Aorta (tissue), 5 donors: Measurements from ENCODE around the gene FGF18. TPM values are rescaled to one million over a fixed set of nuclear protein-coding genes. Genes with fewer than 3 reads are reported as not detected.
A peak's percentile ranks its signal among the peaks of the same experiment; 100 is the strongest.
"Not testable (repeated sequence)": the region's sequence is repeated elsewhere in the genome, so short reads cannot be mapped to it uniquely, and the experiment has no call there.

Experiments
- ATAC-seq: fragments of 200-7000 bp; cut with Tn5 transposase; one replicate; pipeline ENCODE4 v1.9.1; 2022; ENCODE audit warnings: moderate library complexity; ENCODE audit not compliant: low FRiP score
- DNase-seq, 2 donors: peaks; one replicate each; pipeline ENCODE4 v3.0.0-alpha.2; 2020
- H3K27ac ChIP-seq, 2 donors: one replicate each; pipeline ENCODE4 v1.5.1; 2013; ENCODE audit warnings: low read length in 2 of 2, mild to moderate bottlenecking in 2 of 2, moderate library complexity in 2 of 2, control low read depth in 1 of 2, inconsistent platforms in 1 of 2, low read depth in 1 of 2
- H3K27me3 ChIP-seq, 2 donors: one replicate each; pipeline ENCODE4 v1.6.1; 2013; ENCODE audit warnings: control low read depth in 1 of 2, low read length in 1 of 2, mild to moderate bottlenecking in 1 of 2, moderate library complexity in 1 of 2; ENCODE audit not compliant: insufficient read depth in 2 of 2, control insufficient read depth in 1 of 2
- H3K36me3 ChIP-seq, 2 donors: one replicate each; pipeline ENCODE4 v1.6.1; 2013; ENCODE audit warnings: control low read depth in 1 of 2, low read length in 1 of 2, mild to moderate bottlenecking in 1 of 2; ENCODE audit not compliant: insufficient read depth in 2 of 2, control insufficient read depth in 1 of 2
- H3K4me1 ChIP-seq, 2 donors: one replicate each; pipeline ENCODE4 v1.6.1; 2013; ENCODE audit warnings: low read length in 2 of 2, control low read depth in 1 of 2, mild to moderate bottlenecking in 1 of 2, moderate library complexity in 1 of 2; ENCODE audit not compliant: insufficient read depth in 2 of 2, control insufficient read depth in 1 of 2
- H3K4me3 ChIP-seq, 2 donors: one replicate each; pipeline ENCODE4 v1.5.1; 2013; ENCODE audit warnings: low read length in 2 of 2, control low read depth in 1 of 2, mild to moderate bottlenecking in 1 of 2
- H3K9me3 ChIP-seq: one replicate; pipeline ENCODE4 v1.6.1; 2013; ENCODE audit warnings: mild to moderate bottlenecking, low read length; ENCODE audit not compliant: control insufficient read depth
- WGBS, 2 donors: extraction: QIAGEN DNeasy Blood & Tissue Kit; methylation state at CpG; one replicate each; pipeline ENCODE4 v1.1.7; 2013; 5-methylcytosine and 5-hydroxymethylcytosine counted together
- intact Hi-C, 2 donors: fragments of 100-400 bp; cut with DNase I; formaldehyde crosslinking; loops; one replicate each; pipeline versions ENCODE4 v1.14.2 to v1.15.0; 2022
- long read RNA-seq, 2 donors: library from polyadenylated mRNA; unstranded; transcript quantifications; one replicate each; pipeline ENCODE4 v2.0.0, GENCODE V29; 2020 to 2021
- polyA plus RNA-seq, 2 donors: library from polyadenylated mRNA; stranded (reverse); fragments of 200-250 nt; gene quantifications; one replicate each; pipeline ENCODE4 v1.2.3, GENCODE V29; 2013
- total RNA-seq, 2 donors: library from RNA; stranded (reverse); fragmentation: NEBNext Ultra II Directional; extraction: Animal tissue kit (Norgen Biotek cat#: 25700); gene quantifications; one replicate each; pipeline ENCODE4 v1.2.1, GENCODE V29; 2021
- donor health status: healthy with polysubstance abuse.
- donor health status: Bipolar disorder and iron deficiency.
- donor health status: DM: no; HTN: no; CAD: no.
- donor health status: DM: no; HTN: no; CAD: no.
- donor health status: DM: yes; HTN: yes; CAD: no.

Gene FGF18
- total RNA-seq (10 to 100 TPM in 1 of 2 donors, 1 to 10 TPM in 1; 2.9 to 15.2 TPM), polyA plus RNA-seq (1 to 10 TPM in 1 of 2 donors, not detected in 1; 2.1 TPM)
- long read RNA-seq, donor 1, result 0 reads
- long read RNA-seq, donor 2, transcript FGF18-201 (5 exons, 1,986 nt), result major isoform, 17 of 24 reads
- long read RNA-seq, donor 2, partial matches to known transcripts, result 1 of 24 reads
- long read RNA-seq, donor 2, other reads (novel, unspliced or antisense), result 6 of 24 reads

DNA sequence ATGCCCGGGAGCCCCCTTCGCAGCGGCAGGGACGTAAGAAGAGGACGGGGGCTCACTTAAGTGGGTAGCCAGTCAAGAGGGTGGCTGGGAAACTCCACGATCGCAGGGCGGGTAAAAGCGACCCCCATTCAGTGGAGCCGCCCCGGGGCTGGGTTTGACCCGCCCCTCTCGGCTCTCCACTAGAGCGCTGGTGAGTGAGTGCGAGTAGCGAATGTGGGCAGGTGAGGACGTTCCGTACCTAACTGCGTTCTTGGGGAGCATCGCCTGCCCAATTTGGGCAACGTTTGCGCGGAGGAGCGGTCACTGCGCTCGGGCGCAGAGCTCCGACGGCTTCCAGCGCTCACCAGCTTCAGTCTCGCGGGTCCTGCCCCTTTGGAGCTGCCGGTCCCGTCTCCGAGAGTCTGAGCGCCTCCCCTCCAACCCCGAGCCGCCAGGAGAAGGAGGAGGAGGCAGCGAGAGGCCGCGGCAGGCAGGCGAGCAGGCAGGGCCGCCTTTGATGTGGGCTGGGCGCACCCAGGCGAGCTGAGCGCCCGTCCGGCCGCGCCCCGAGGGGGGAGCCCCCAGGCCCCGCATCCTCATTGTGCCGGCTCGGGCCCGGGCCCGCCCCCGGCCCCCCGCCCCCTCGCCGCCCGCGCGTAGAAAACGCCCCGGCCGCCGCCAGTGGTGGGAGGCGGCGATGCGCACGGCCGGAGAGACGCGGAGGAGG lies at the start of gene FGF18:
TSS of gene FGF18 (plus strand) at position 666 of the 706 bp plus-strand sequence. CDS start 553 bp downstream, outside the sequence.
- DNase-seq (peak; percentile 69 to 86), ATAC-seq (peak; percentile 66)
- intact Hi-C loops, result loop anchor here (2.0 to 10.0 kb wide), 7 partner anchors 68 to 766 kb away; partner anchors contain the start of gene STK10 (in 1 of the 2)
- no peaks in the 10 kb centered on the region for H3K9me3 ChIP-seq
- H3K36me3 ChIP-seq, result no peaks in the 10 kb centered on the region
- no peak within 1 kb of the TSS for H3K27ac ChIP-seq
- H3K27me3 ChIP-seq, result no peaks in the 10 kb centered on the region
- peak within 1 kb of the TSS; percentile 15 to 70 for H3K4me3 ChIP-seq
- no peaks in the 10 kb centered on the region for H3K4me1 ChIP-seq
- 0% methylated on average over 48 to 74 of the region's 74 CpGs for WGBS, 2 donors

DNA sequence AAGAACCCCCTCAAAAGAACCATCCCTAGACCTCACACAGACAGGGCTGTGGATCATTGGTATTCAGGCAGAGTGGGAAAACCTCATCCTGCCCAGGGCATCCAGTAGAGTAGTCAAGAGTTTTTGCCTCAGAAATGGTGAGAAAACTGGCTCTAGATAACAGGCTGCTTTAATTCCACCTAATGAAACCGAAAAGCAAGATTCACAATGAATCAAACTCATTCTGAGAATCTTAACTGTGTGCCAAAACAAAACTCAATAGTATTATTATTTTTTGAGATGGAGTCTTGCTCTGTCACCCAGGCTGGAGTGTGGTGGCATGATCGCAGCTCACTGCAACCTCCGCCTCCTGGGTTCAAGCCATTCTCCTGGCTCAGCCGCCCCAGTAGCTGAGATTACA lies 49.5 kb upstream of the FGF18 start:
- WGBS, 2 donors, result 94 to 97% methylated on average over 4 of the region's 4 CpGs
- H3K27ac ChIP-seq, result no peak overlapping the region
- DNase-seq (no peak), ATAC-seq (no peak)
- H3K27me3 ChIP-seq, result peaks cover 0 to 1% of the 10 kb centered on the region in 2 donors
- H3K36me3 ChIP-seq, result no peaks in the 10 kb centered on the region
- H3K4me1 ChIP-seq, result no peaks in the 10 kb centered on the region
- no peak overlapping the region for H3K4me3 ChIP-seq
- H3K9me3 ChIP-seq, result no peaks in the 10 kb centered on the region
- intact Hi-C loops, result no loop called here

DNA sequence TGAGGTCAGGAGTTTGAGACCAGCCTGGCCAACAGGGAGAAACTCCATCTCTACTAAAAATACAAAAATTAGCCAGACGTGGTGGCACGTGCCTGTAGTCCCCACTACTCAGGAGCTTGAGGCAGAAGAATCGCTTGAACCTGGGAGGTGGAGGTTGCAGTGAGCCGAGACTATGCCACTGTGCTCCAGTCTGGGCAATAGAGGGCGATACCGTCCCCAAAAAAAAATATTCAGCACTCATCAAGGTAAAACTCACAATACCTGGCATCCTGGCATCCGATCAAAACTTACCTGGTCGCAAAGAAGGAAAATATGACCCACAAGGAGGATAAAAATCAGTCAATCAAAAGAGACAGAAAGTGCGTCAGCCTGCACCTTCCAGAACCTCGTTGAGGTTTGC lies 48.6 kb upstream of the FGF18 start:
- H3K27me3 ChIP-seq, H3K9me3 ChIP-seq, intact Hi-C loops, H3K4me3 ChIP-seq, DNase-seq, H3K36me3 ChIP-seq, H3K27ac ChIP-seq, H3K4me1 ChIP-seq, ATAC-seq: not testable (repeated sequence)
- WGBS, 2 donors, result 52 to 53% methylated on average over 10 of the region's 10 CpGs

DNA sequence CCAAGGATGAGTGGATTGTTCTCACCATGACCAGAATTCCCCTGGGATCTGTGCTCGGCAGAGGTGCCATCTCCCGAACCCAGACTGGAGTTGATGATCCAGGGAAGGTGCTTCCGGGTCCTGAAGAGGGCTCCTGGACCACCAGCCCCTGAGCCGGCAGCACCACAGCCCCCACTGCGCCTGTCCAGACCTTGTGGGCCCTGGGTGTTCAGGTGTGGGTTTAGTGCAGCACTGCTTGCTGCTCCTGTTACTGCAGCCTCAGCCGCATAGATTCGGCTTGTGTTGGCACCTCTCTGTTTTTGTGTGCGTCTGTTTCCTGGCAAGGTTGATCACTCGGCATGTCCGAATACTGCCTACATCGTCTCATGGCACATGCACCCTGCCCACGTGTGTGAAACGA lies 48.1 kb upstream of the FGF18 start:
- ATAC-seq, result no peak
- Histone ChIP-seq H3K9me3 (no peaks in the 10 kb centered on the region), H3K36me3 (no peaks in the 10 kb centered on the region), H3K27me3 (no peaks in the 10 kb centered on the region), H3K4me1 (no peaks in the 10 kb centered on the region), H3K4me3 (no peak overlapping the region), H3K27ac (no peak overlapping the region)
- intact Hi-C loops, result no loop called here
- DNase-seq, result peak in 1 of 2 donors; percentile 35
- 75 to 79% methylated on average over 13 of the region's 13 CpGs for WGBS, 2 donors

GRCh38 chr5:171379961-171380360 lies 39.5 kb upstream of the FGF18 start:
- intact Hi-C loops, result no loop called here
- ATAC-seq (no peak), DNase-seq (peak in 1 of 2 donors; percentile 72)
- Histone ChIP-seq H3K9me3 (no peaks in the 10 kb centered on the region), H3K27ac (no peak overlapping the region), H3K4me1 (no peaks in the 10 kb centered on the region), H3K27me3 (no peaks in the 10 kb centered on the region), H3K36me3 (no peaks in the 10 kb centered on the region), H3K4me3 (no peak overlapping the region)
- WGBS, 2 donors, result 93 to 95% methylated on average over 7 of the region's 7 CpGs

- H3K36me3 ChIP-seq, H3K27ac ChIP-seq, intact Hi-C loops, ATAC-seq, H3K4me1 ChIP-seq, H3K4me3 ChIP-seq, H3K27me3 ChIP-seq, H3K9me3 ChIP-seq: not testable (repeated sequence)
- peak in 1 of 2 donors; percentile 30 for DNase-seq
- WGBS, 2 donors, result 91% methylated on average over 9 of the region's 9 CpGs
Observed at GRCh38 chr5:171384416-171384815, 35.0 kb upstream of the FGF18 start.

DNA sequence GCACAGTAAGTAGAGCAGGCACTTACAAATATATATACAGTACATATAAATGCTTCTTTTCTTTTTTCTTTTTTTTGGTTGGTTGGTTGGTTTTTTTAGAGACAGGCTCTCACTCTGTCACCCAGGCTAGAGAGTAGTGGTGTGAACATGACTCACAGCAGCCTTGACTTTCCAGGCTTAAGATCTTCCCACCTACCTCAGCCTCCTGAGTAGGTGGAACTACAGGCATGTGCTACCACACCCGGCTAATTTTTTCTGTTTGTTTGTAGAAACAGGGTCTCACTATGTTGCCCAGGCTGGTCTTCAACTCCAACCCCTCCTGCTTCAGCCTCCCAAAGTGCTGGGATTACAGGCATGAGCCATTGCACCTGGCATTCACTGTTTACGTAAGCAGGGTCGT lies 34.4 kb upstream of the FGF18 start:
- H3K27me3 ChIP-seq, H3K27ac ChIP-seq, intact Hi-C loops, H3K9me3 ChIP-seq, H3K4me3 ChIP-seq, ATAC-seq, DNase-seq, H3K4me1 ChIP-seq, H3K36me3 ChIP-seq: not testable (repeated sequence)
- WGBS, 2 donors, result 72 to 81% methylated on average over 3 of the region's 3 CpGs

DNA sequence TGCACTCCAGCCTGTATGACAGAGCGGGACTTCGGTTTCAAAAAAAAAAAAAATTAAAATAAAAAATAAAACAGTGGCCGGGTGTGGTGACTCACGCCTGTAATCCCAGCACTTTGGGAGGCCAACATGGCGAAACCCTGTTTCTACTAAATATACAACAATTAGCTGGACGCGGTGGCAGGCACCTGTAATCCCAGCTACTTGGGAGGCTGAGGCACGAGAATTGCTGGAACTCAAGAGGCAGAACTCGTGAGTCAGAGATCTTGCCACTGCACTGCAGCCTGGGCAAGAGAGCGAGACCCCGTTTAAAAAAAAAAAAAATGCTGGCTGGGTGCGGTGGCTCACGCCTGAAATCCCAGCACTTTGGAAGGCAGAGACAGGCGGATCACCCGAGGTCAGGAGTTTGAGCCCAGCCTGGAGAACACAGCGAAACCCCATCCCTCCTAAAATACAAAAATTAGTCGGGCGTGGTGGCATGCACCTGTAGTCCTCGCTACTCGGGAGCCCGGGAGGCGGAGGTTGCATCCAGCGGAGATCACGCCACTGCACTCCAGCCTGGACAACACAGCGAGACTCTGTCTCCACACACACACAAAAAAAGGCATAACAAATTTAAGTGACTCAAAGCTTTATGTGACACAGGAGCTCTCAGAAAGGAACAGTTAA lies 33.3 kb upstream of the FGF18 start:
- Histone ChIP-seq H3K4me3 (no peak overlapping the region), H3K36me3 (no peaks in the 10 kb centered on the region), H3K27ac (no peak overlapping the region), H3K27me3 (no peaks in the 10 kb centered on the region), H3K4me1 (peaks cover 0 to 5% of the 10 kb centered on the region in 2 donors), H3K9me3 (no peaks in the 10 kb centered on the region)
- peak in 1 of 2 donors; percentile 71 for DNase-seq
- intact Hi-C loops, result no loop called here
- WGBS, 2 donors, result 97 to 98% methylated on average over 25 of the region's 25 CpGs
- ATAC-seq, result no peak
